ENCODE results near the gene ANO2. TPM values are rescaled to one million over a fixed set of nuclear protein-coding genes. Genes with fewer than 3 reads are reported as not detected.

The ANO2 gene
- total RNA-seq, 1 experiment from 2014 or later: not detected

DNA sequence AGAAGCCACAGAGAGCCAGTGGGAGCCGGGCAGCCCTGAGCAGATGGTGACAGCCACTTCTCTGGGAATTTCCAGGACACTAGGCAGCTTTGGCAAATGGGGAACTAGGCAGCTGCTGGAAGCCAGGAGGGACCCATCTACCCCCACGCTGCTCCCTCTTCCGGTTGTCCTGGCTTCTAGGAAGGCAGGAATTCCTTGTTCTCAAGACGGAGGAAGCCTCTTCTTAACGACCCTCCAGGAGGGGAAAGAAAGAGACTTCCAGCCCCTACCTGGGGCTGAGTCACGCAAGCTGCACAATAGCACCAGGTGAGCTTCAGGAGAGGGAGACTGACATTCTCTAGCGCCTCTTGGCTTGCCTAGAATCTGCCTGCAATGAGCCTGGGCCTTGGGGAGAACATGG is 141.5 kb downstream of the ANO2 start:
- in situ Hi-C loops (cut with HindIII; ENCODE audit: low pct_unique_long_range_greater_than_20kb, low sequenced_read_pairs): no loop called here
- DNase-seq (ENCODE audit: low read depth): no peak

DNA sequence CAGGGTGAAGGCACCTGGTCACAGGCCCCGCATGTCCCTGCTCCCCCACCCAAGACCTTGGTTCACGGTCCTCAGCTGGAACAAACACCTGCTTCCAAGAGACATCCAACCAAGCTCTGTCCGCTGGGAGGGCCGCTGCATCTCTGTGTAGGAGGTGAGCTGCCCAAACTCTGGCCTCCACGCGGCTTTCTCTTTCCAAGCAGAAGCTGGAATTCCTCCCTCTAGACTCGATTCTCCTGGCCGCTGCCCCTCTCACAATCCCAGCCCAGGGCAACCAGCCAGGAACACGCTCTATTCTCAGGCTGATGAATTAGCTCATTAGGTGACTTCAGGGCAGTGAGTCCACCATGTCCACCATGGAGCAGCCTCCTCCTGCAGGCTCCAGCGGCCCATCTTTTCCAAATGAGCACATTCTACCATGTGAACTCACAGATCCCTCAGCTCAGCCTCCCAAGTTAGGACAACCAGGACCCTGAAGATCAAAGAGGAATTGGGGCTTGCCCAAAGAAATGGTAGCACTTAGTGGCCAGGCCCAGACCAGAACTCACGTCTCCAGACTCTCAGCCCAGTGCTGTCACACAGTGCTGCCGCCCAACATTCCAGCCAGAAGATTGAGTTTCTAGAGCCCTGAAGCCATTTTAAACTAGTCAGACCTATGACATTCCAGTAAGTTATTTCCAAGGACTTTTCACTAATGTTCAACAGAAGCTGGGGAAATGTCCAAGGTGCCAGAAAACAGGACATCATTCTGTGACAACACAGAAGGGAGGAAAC is 146.6 kb downstream of the ANO2 start:
- in situ Hi-C loops (cut with HindIII; ENCODE audit: low pct_unique_long_range_greater_than_20kb, low sequenced_read_pairs): no loop called here
- no peak for DNase-seq (ENCODE audit: low read depth)

- in situ Hi-C loops (cut with HindIII; ENCODE audit: low pct_unique_long_range_greater_than_20kb, low sequenced_read_pairs): no loop called here
- no peak for DNase-seq (ENCODE audit: low read depth)
These were observed 147.4 kb downstream of the ANO2 start for GRCh38 chr12:5797661-5798060.

GRCh38 chr12:5796959-5797225 is 148.2 kb downstream of the ANO2 start:
- in situ Hi-C loops (cut with HindIII; ENCODE audit: low pct_unique_long_range_greater_than_20kb, low sequenced_read_pairs): no loop called here
- no peak for DNase-seq (ENCODE audit: low read depth)

DNA sequence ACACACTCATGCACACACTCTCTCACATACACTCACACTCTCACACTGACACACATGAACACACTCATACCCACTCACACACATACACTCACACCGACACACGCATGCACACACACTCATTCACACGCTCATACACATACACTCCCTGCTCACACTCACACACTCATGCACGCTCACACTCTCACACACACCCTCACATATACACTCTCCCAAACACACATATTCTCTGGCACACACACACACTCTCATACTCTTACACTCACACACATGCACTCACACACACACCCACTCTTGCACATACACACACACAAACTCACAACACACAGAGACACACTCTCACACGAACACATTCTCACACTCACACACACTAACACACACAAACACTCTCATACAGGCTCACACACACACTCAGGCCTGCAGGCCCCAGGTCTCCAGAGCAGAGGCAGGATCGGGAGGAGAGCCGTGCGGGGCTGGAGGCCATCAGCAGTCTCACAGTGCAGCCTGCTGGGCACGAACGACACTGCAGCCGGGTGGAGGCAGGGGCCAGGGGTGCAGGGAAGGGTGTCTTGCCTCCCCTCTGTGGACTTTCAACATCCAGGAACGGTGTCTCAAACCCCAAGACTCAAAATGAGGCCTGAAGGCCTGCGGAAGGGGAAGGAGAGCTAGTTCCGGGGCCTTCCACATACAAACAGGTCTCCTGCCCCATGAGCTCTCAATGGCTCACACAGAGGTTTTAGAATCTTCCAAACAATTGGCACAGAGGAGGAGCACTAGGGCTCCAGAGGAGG is 148.7 kb downstream of the ANO2 start:
- DNase-seq (ENCODE audit: low read depth): no peak
- in situ Hi-C loops (cut with HindIII; ENCODE audit: low pct_unique_long_range_greater_than_20kb, low sequenced_read_pairs): no loop called here

- in situ Hi-C loops (cut with HindIII; ENCODE audit: low pct_unique_long_range_greater_than_20kb, low sequenced_read_pairs): no loop called here
- DNase-seq (ENCODE audit: low read depth): no peak
These were observed 150.9 kb downstream of the ANO2 start for GRCh38 chr12:5794156-5794555.

- DNase-seq (ENCODE audit: low read depth): no peak
- in situ Hi-C loops (cut with HindIII; ENCODE audit: low pct_unique_long_range_greater_than_20kb, low sequenced_read_pairs): no loop called here
These were observed 152.7 kb downstream of the ANO2 start for GRCh38 chr12:5792343-5792742.

DNA sequence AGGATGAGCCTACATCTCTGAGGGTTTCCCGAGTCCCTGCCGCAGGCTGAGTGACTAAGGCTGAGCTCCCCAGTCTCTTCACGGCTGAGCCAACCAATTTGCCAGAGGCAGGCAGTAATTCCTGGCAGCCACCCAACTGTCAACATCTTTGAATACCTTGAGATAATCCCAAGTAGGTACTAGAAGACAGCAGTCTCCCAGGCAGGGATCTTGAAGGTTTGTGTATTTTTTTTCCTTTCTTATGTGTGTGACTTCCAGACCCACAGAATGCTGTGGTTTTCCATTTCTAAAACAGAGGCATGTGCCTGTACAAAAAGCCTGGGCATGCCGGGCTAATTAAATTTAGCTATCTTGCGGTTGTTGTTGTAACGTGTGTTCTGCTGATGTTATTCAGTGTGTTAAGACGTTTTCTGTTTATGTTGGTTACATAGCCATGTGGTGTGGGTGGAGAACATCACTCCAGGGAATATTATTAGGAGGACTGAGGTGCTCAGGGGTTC is 155.5 kb downstream of the ANO2 start:
- DNase-seq (ENCODE audit: low read depth): no peak
- in situ Hi-C loops (cut with HindIII; ENCODE audit: low pct_unique_long_range_greater_than_20kb, low sequenced_read_pairs): no loop called here

DNA sequence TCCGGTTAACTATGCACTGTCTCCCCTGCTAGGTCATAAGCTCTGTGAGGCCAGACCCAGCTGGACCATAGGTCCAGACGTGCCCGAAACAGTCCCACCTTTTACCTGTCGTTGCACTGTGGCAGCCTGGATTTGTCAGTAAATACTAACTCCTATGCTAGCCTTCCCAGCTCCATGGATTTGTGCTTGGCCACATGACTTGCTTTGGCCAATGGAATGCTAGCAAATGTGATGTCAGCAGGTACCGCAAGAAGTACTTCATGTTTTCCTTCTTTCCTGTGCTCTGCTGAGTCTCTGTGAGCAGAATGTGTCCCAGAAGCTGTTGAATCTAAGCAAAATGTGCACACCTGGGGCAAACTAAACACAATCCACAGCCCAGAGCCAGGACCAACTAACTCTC is 157.2 kb downstream of the ANO2 start:
- in situ Hi-C loops (cut with HindIII; ENCODE audit: low pct_unique_long_range_greater_than_20kb, low sequenced_read_pairs): no loop called here
- DNase-seq (ENCODE audit: low read depth): no peak

- in situ Hi-C loops (cut with HindIII; ENCODE audit: low pct_unique_long_range_greater_than_20kb, low sequenced_read_pairs): no loop called here
- DNase-seq (ENCODE audit: low read depth): no peak
These were observed 159.5 kb downstream of the ANO2 start for GRCh38 chr12:5785601-5786000.

- in situ Hi-C loops (cut with HindIII; ENCODE audit: low pct_unique_long_range_greater_than_20kb, low sequenced_read_pairs): no loop called here
- DNase-seq (ENCODE audit: low read depth): no peak
These were observed 160.5 kb downstream of the ANO2 start for GRCh38 chr12:5784462-5785130.

- in situ Hi-C loops (cut with HindIII; ENCODE audit: low pct_unique_long_range_greater_than_20kb, low sequenced_read_pairs): no loop called here
- no peak for DNase-seq (ENCODE audit: low read depth)
These were observed 161.7 kb downstream of the ANO2 start for GRCh38 chr12:5783289-5783920.

- in situ Hi-C loops (cut with HindIII; ENCODE audit: low pct_unique_long_range_greater_than_20kb, low sequenced_read_pairs): no loop called here
- DNase-seq (ENCODE audit: low read depth): no peak
These were observed 164.5 kb downstream of the ANO2 start for GRCh38 chr12:5780536-5780935.

DNA sequence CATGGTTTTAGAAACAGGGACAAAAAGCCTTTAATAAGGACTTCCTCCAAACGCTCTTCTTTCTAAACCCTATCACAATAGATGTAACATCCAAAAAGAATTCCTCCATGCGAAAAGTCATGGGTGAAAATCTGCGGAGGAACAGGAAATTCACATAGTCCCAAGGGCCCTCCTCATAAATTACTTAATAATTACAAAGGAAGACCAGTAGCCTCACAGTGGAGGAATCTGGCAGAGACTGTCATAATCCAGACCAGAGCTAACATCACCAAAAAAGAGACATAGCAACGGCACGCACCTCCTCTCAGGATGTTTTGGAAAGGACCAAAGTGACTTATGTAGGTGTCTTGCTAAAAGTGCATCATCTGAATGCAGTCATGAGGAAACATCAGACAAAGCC is 165.7 kb downstream of the ANO2 start:
- in situ Hi-C loops (cut with HindIII; ENCODE audit: low pct_unique_long_range_greater_than_20kb, low sequenced_read_pairs): no loop called here
- DNase-seq (ENCODE audit: low read depth): no peak

- in situ Hi-C loops (cut with HindIII; ENCODE audit: low pct_unique_long_range_greater_than_20kb, low sequenced_read_pairs): no loop called here
- DNase-seq (ENCODE audit: low read depth): no peak
These were observed 166.2 kb downstream of the ANO2 start for GRCh38 chr12:5778821-5779220.

GRCh38 chr12:5777451-5777850 is 167.6 kb downstream of the ANO2 start:
- DNase-seq (ENCODE audit: low read depth): no peak
- in situ Hi-C loops (cut with HindIII; ENCODE audit: low pct_unique_long_range_greater_than_20kb, low sequenced_read_pairs): no loop called here

DNA sequence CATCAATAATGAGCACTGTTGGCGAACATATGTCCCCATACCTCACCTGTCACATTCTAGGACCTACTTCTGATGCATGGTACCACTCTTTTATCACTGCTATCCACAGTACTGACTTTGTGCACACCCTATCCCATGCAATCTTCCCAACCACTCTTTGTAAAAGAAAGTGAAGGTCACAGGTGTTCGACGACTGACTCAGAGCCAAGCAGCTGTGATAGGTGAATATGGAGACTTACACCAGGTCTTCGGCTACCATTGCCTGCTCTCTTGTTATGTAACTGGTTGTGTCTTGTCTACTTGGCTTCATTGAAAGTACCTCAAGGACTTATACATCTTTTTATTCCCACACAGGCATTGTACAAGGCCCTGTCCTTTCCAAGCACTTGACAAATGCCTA is 169.0 kb downstream of the ANO2 start:
- in situ Hi-C loops (cut with HindIII; ENCODE audit: low pct_unique_long_range_greater_than_20kb, low sequenced_read_pairs): no loop called here

GRCh38 chr12:5773550-5773949 is 171.5 kb downstream of the ANO2 start:
- no peak for DNase-seq (ENCODE audit: low read depth)
- in situ Hi-C loops (cut with HindIII; ENCODE audit: low pct_unique_long_range_greater_than_20kb, low sequenced_read_pairs): no loop called here

More for the DNA sequence above, 169.0 kb downstream of the ANO2 start:
- DNase-seq (ENCODE audit: low read depth): no peak

DNA sequence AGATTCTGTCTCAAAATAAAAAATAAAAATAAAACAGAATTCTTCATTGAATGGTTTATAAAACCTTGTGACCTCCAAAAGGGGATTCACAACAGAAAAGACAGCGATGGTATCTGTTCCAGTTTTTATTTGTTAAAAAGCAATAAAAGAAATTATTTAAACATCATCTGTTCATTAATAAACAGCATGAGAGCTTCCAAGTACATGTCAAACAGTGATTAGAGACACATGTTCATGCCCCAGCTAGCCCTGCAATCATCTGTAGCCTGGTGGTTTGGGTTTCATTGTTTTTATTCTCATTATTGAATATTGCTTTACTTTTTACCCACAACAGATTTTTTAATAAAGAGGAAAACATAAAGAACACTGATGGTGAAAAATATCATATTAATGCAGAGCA is 173.3 kb downstream of the ANO2 start:
- no peak for DNase-seq (ENCODE audit: low read depth)
- in situ Hi-C loops (cut with HindIII; ENCODE audit: low pct_unique_long_range_greater_than_20kb, low sequenced_read_pairs): no loop called here

Data from Caki2 (cell line).